Measurements from ENCODE around the gene VPS13D. TPM values are rescaled to one million over a fixed set of nuclear protein-coding genes. Genes with fewer than 3 reads are reported as not detected.

Gene VPS13D
- total RNA-seq, 1 experiment from 2014 or later = 33.1 TPM

- H3K27me3 ChIP-seq (ENCODE audit: control insufficient read depth, insufficient read depth, low read length) = no peaks in the 10 kb centered on the region
- ChIA-PET POLR2A (no interaction called here), CTCF (no interaction called here)
- no peaks in the 10 kb centered on the region for H3K9me3 ChIP-seq (ENCODE audit: control insufficient read depth, insufficient read depth, low read depth, low read length)
- H3K36me3 ChIP-seq (ENCODE audit: control insufficient read depth, insufficient read depth, low read length) = no peaks in the 10 kb centered on the region
- DNase-seq (ENCODE audit: low read depth, low spot score) (no peak), ATAC-seq (no peak)
- TF ChIP-seq SIN3A (IDR thresholded peaks at IDR 0.05; ENCODE audit: borderline replicate concordance, insufficient read depth, low read depth, low read length) (no peak), REST (IDR thresholded peaks at IDR 0.05; ENCODE audit: insufficient read depth in 1 of 2, low read depth in 2 of 2, low read length in 1 of 2) (no peak), CTCF (IDR thresholded peaks at IDR 0.05) (no peak), TCF7L2 (IDR thresholded peaks at IDR 0.05; ENCODE audit: low read depth, low read length) (no peak), POLR2AphosphoS5 (IDR thresholded peaks at IDR 0.05; ENCODE audit: low read depth, low read length) (no peak)
- BruUV-seq (replicated peaks) = no TSS peak
- peaks cover 8% of the 10 kb centered on the region for H3K4me1 ChIP-seq (ENCODE audit: control insufficient read depth, insufficient read depth, low read length)
- in situ Hi-C loops (cut with HindIII; ENCODE audit: low pct_unique_long_range_greater_than_20kb, low sequenced_read_pairs) (no loop called here), intact Hi-C loops (cut with micrococcal nuclease; ENCODE audit: unreplicated experiment) (no loop called here)
- no peak overlapping the region for H3K4me3 ChIP-seq (ENCODE audit: low read depth in 2 of 2, low read length in 2 of 2)
- H3K27ac ChIP-seq (ENCODE audit: low read length) = peak overlapping the region; percentile 69; the same call in 1 of the 2 replicates
These were observed 266.5 kb downstream of the VPS13D start for GRCh38 chr1:12496154-12496961.

- Histone ChIP-seq H3K36me3 (ENCODE audit: control insufficient read depth, insufficient read depth, low read length) (no peaks in the 10 kb centered on the region), H3K9me3 (ENCODE audit: control insufficient read depth, insufficient read depth, low read depth, low read length) (no peaks in the 10 kb centered on the region), H3K4me1 (ENCODE audit: control insufficient read depth, insufficient read depth, low read length) (peaks cover 8% of the 10 kb centered on the region), H3K4me3 (ENCODE audit: low read depth in 2 of 2, low read length in 2 of 2) (no peak overlapping the region), H3K27ac (ENCODE audit: low read length) (no peak overlapping the region; the same call in 1 of the 2 replicates), H3K27me3 (ENCODE audit: control insufficient read depth, insufficient read depth, low read length) (no peaks in the 10 kb centered on the region)
- intact Hi-C loops (cut with micrococcal nuclease; ENCODE audit: unreplicated experiment) = no loop called here
- no peak for DNase-seq (ENCODE audit: low read depth, low spot score)
- no TSS peak for BruUV-seq (replicated peaks)
- ChIA-PET POLR2A (interaction anchor here (0.6 kb wide), 1 partner anchor 11 kb away, joined by 3 read pairs; no protein-coding TSS in a partner anchor), CTCF (interaction anchor here (0.8 to 1.1 kb wide), 2 partner anchors 10 to 21 kb away, joined by 3 read pairs; no protein-coding TSS in a partner anchor)
- TF ChIP-seq POLR2AphosphoS5 (IDR thresholded peaks at IDR 0.05; ENCODE audit: low read depth, low read length) = no peak
- TF ChIP-seq SIN3A (IDR thresholded peaks at IDR 0.05; ENCODE audit: borderline replicate concordance, insufficient read depth, low read depth, low read length) = no peak
- no peak for TF ChIP-seq TCF7L2 (IDR thresholded peaks at IDR 0.05; ENCODE audit: low read depth, low read length)
- no peak for TF ChIP-seq CTCF (IDR thresholded peaks at IDR 0.05)
- no peak for TF ChIP-seq REST (IDR thresholded peaks at IDR 0.05; ENCODE audit: insufficient read depth in 1 of 2, low read depth in 2 of 2, low read length in 1 of 2)
- no peak for ATAC-seq
- in situ Hi-C loops (cut with HindIII; ENCODE audit: low pct_unique_long_range_greater_than_20kb, low sequenced_read_pairs) = no loop called here
These were observed 269.9 kb downstream of the VPS13D start for GRCh38 chr1:12499539-12500240.

Data from Panc1 (cell line).